SU-DHL-6 (cell line): ENCODE results near the gene ARNT2.

ENCODE experiments used
- EZH2phosphoT487 ChIP-seq: fragments of 200-600 bp; sonication (generic), shearing (Covaris generic); conservative IDR thresholded peaks from 2 replicates; pipeline ENCODE4 v1.6.1; 2018; ENCODE audit warnings: mild to moderate bottlenecking, antibody characterized with exemption, low read length, moderate library complexity, mixed read lengths
- TF ChIP-seq, protein P1 (sequence below): fragments of 200-600 bp; sonication (generic); IDR thresholded peaks from one replicate; pipeline ENCODE4 v1.5.1; 2017; ENCODE audit warnings: antibody characterized with exemption, mild to moderate bottlenecking, low read length, moderate library complexity; ENCODE audit not compliant: insufficient read depth, poor library complexity, severe bottlenecking

- TF ChIP-seq, protein P1, sequence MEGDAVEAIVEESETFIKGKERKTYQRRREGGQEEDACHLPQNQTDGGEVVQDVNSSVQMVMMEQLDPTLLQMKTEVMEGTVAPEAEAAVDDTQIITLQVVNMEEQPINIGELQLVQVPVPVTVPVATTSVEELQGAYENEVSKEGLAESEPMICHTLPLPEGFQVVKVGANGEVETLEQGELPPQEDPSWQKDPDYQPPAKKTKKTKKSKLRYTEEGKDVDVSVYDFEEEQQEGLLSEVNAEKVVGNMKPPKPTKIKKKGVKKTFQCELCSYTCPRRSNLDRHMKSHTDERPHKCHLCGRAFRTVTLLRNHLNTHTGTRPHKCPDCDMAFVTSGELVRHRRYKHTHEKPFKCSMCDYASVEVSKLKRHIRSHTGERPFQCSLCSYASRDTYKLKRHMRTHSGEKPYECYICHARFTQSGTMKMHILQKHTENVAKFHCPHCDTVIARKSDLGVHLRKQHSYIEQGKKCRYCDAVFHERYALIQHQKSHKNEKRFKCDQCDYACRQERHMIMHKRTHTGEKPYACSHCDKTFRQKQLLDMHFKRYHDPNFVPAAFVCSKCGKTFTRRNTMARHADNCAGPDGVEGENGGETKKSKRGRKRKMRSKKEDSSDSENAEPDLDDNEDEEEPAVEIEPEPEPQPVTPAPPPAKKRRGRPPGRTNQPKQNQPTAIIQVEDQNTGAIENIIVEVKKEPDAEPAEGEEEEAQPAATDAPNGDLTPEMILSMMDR: no peak
- TF ChIP-seq EZH2phosphoT487: no peak
These were observed 203.3 kb downstream of the ARNT2 start for GRCh38 chr15:80607287-80607980.
